GM19238 (cell line): ENCODE results near the gene ANO1.

Experiments
- DNase-seq: peaks from one replicate; pipeline ENCODE4 v3.0.0; 2011; ENCODE audit warnings: low spot score; ENCODE audit not compliant: insufficient read length

The ANO1 gene

DNA sequence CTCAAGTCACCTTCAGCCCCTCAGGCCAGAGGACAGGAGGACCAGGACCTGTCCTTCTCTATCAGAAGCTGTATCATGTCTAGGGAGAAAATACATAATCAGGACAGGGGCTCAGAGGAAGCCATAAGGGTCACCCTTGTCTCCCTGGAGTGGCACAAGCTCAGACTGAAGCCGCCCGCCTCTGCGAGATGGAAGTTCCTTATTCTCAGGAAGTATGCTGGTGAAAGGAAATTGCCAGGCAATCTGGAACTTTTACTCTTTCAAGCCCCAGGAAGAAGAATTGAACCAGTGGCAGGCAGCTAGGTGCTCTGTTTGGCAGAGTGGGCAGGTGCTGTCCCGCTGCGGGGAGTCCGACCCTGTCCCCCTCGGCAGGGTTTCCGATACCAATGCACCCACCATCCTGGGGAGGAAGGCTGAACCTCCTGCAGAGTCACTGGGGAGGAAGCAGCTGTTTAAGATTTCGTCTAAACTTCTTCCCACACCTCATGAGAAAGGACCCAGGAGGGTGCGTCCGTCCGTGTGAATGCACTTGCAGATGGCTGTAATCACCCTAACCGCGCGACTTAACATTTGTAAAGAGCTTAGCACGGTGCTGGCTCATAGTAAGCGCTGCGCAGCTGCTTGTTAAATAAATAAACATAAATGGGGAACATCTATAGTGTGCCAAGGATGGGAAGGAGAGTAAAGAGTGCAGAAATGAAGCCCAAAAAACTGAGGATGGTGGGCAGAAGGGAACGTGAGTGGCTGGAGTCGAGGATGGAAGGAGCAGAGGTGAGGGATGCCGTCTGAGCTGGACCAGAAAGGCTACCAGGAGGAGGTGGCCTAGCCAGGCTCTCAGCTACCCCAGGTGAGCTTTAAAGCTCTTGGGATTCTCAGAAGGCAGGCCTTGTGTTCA is 5.0 kb upstream of the ANO1 start:
- no peak for DNase-seq

DNA sequence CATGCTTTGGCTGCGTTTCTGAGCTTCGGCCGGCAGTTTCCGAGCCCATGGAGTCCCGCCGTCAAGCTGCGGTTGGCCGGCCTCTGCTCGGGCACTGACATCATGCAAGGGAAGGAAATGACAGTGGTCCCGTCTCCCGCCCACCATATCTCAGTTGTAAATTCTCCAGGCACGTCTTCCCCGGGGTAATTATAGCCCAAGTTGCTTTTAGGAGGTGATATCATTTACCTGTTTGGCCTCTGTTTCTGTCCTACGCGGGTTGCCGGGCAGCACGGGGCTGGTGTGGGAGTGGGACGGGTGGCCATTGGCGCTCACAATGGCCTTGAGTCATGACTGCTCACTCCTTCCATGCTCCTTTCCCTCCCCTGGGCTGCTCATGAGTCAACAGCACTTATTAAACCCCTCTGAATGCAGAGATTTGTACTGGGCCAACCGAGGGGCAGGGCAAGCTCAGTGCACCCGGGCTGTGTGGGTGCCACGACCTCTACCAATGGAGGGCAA is 4.2 kb upstream of the ANO1 start:
- DNase-seq: no peak

- no peak for DNase-seq
Measured at GRCh38 chr11:70074746-70075145, 3.4 kb upstream of the ANO1 start.

DNA sequence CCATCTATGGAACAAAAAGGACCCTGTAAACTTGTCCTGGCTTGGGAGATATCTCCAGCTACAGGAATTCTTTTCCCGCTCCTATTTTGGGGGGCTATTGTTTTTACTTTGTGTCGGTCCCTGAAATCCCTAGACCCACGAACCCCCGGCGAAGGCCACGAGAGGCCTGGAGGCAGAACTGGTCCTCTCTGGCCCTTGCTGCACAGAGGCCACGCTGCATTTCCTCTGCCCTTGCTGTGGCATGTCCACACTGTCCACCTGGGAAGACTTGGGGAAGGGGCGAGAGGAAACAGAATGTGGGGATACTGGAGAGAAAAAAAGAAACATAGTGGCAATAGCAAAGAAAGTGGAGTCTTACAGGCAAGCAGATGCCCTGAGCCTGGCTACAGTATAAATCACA is 2.3 kb upstream of the ANO1 start:
- DNase-seq: no peak

- DNase-seq: no peak
Measured at GRCh38 chr11:70076461-70076931, 1.6 kb upstream of the ANO1 start.

DNA sequence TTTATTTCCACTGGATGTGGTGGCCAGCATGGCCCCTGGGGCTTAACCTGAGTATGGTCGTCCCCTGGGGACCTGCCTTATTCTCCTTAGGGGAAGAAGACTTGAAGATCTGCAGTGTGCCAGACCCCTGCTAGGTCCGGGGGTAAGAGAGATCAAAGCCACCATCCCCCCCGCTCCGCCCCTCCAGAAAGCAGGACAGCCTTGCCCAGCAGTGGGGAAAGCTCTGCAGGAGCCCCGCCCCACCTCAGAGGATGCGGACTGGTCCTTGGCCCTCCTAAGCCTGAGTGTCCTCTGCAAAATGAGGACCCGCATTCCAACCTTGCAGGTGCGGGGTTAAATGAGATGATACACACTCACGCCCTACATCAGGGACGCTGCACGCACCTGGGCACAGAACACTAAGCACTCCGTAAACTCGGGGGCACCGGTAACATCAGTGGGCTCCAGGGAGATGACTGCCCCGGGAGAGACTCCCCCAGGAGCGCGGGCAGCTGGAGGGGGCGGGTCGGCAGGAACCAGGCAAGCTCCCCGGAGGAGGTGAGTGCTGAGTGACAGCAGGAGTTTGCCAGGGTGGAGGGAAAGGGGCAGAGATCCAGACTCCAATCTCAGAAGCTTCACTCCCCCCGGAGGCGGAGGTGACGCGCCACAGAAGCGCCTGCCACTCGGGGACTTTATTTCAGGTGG is 564 bp upstream of the ANO1 start:
- no peak for DNase-seq

DNA sequence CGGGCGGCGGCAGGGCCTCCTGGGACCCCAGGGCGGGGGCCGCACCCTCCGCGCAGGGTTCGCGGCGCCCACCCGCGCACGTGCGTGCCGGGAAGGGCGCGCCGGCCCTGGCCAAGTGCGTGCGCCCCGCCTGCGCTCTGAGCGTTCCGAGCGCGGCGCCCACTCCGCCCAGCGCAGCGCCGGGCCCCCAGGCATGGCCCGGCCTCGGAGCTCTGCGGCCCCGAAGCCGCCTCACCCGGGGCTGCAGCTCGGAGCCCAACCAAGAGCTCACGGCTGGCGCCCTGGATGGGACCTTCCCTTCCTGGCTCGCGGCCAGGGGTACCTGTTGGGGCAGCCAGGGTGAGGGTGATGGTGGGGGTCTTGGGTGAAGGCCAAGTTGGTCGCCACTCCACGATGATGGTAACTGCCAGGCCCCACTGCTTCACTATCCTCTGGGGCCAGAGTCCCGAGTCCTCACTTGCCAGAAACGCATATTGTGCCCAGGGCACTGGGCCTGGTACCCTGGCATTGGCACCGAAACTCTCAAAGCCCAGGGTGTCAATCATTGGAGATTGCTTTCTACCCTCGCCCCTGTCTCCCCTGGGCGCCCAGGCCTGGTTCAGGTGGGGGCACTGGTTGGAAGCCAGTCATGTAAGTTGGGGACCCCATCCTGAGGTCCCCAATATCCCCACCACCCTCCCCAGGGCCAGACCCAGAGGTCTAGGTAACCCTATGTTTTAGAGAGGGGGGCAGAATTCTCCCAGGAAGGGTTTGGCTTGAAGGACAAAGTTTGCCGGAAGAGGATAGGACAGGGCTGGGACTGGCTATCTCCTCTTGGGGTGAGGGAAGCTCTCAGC is 882 bp downstream of the ANO1 start:
- DNase-seq: no peak

DNA sequence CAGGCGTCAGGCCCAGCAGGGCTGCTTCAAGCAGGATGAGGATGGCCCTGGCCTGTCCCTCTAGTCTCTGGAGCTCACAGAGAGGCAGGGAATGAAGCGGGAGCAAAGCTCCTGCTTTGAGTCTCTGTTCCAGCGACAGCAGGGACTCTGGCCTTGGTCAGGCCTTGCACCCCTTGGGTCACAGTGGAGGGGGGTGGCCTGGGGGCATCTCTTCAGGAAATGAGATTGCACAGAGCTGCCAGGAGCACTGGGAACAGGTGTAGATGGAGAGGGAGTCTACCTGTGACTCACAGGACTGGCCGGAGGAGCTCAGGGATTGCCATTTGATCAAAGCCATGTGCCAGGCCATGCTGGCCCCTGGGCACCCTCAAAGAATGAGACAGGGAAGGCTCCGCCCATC is 1.6 kb downstream of the ANO1 start:
- DNase-seq: no peak

- no peak for DNase-seq
Measured at GRCh38 chr11:70080763-70081162, 2.6 kb downstream of the ANO1 start.

GRCh38 chr11:70082829-70083228 is 4.7 kb downstream of the ANO1 start:
- DNase-seq: no peak

DNA sequence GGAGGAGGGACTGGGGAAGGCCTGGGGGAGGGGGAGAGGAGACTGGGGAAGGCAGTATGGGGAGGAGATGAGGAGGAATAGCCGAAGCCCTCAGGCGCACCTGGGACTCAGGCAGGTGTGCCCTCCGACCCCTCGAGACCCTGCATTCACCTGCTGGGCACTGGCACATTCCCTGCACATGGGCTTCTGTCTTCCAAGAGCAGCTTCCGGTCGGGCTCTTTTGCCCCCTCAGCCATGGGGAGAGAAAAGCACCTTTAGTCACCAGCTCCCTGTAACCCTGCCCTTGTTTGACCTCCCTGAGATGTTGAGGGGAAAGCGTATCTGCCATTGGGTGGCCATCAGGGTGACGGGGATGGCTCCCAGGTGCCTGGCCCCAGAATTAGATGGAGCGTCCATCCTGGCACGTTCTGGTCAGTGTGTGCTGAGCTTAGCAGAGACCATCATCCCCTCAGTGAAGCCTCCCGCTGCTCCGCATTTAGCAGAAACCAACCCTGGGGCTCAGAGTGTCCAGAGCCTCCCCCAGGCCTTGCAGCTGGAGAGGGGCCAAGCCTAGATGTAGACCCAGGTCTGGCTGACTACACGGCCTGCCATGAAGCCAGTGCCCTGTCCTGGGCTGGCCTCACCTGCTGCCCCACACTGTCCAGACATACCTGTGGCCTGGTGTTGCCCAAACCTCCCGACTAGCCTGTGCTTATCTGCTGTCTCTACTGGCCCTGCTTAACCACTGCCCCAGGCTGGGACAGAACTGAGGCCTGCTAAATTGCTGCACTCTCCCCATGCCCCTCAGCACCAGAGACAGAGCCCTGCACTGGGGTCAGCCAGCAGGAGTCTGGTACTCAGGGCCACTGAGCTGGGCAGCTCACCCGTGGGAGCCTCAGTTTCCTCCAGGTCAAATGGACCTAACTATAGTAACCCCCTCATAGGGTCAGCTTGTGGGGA is 6.2 kb downstream of the ANO1 start:
- no peak for DNase-seq

DNA sequence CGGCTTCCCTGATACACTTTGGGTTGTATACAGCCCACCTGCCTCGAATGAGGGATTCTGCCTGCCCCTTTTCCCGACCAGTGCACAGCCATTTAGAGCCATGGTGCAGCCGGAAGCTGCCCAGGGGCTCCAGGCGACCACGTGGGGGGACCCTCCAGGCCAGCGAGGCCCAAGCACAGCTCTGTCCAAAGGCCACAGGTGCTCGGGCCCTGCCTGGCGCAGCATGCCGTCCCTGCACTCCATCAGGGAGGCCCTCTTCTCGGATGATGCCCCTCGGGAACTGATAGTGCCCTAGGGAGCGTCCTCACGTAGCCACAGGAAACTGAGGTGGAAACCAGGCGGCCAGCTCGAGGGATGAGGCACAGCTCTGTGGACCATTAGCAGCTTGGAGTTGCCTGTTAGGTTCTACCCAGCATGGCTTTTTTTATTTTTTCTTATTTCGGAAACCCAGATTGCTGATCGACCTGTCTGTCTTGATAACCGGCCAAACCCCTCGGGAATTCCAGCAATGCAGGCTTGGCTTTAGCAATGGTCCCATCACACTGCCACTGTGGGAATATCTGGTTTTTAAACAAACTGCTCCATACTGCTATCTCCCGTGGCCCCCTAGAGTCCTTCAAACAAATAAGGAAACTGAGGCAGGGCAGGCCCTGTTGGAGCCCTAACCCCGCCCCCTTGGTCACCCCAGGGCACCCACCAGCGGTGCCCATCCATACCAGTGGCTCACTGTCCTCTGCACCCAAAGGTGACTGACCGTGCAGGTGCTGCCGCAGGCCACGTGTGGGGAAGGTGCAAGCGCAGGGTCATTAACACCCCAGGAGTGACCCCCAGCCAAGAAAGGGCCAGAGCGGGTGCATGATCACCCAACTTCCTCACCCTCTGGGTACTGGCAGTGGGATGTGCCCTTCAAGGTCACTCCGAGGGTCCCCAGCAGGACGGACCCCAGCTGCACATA is 8.0 kb downstream of the ANO1 start:
- no peak for DNase-seq

- no peak for DNase-seq
Measured at GRCh38 chr11:70087446-70088167, 9.5 kb downstream of the ANO1 start.

- DNase-seq: no peak
Measured at GRCh38 chr11:70088735-70089250, 10.7 kb downstream of the ANO1 start.

DNA sequence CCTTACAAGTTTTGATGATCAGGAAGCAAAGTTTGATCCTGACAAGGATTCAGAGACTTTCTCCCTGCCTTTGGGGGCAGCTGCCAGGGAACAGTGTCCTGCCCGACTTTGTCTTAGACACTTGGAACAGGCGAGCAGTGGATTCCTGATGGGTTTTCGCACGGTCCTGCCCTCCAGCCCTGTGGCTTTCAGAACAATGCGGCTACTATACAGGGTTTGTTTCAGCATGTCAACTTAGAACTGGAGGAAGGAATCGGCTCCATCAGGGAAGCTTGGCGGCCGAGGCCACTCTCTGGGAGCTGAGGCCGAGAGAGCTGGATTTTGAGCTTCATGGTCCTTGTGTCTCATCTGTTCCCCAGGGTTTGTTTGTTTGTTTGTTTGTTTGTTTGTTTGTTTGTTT is 11.5 kb downstream of the ANO1 start:
- no peak for DNase-seq

GRCh38 chr11:70090961-70091381 is 12.9 kb downstream of the ANO1 start:
- DNase-seq: no peak

DNA sequence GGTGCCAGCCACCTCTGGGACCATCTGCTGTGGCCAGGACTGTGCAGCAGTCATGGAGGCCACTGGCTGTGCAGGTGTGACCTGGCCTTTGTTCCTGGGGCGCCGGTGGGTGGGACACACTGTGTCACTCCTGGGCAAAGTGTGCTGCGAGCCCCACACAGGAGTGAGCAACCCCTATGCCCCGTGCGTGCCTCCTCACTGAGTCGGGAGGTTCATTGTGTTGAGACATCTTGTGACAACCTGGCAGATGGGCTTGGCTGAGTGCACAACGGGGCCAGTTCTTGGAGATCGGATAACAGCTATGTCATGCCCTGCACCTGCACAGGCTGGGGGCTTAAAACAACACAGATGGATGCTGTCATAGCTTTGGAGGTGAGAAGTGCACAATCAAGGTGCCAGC is 13.5 kb downstream of the ANO1 start:
- DNase-seq: no peak

- no peak for DNase-seq
Measured at GRCh38 chr11:70092959-70093715, 15.0 kb downstream of the ANO1 start.
